Duodenal mucosa (tissue), 2 donors: ENCODE measurements around the gene HMGXB3.
"Not testable (repeated sequence)": the region's sequence is repeated elsewhere in the genome, so short reads cannot be mapped to it uniquely, and the experiment has no call there.

ENCODE experiments used
- H3K27ac ChIP-seq: one replicate; pipeline ENCODE4 v1.7.0; 2013; ENCODE audit warnings: low read depth, low read length
- H3K27me3 ChIP-seq, 2 donors: one replicate each; pipeline ENCODE4 v1.7.0; 2013; ENCODE audit warnings: low read length in 2 of 2, control low read depth in 1 of 2; ENCODE audit not compliant: insufficient read depth in 2 of 2, control insufficient read depth in 1 of 2
- H3K36me3 ChIP-seq, 2 donors: one replicate each; pipeline ENCODE4 v1.7.0; 2013; ENCODE audit warnings: low read length in 2 of 2, control low read depth in 1 of 2; ENCODE audit not compliant: insufficient read depth in 2 of 2, control insufficient read depth in 1 of 2
- H3K4me1 ChIP-seq, 2 donors: one replicate each; pipeline ENCODE4 v1.7.0; 2013; ENCODE audit warnings: low read length in 2 of 2, control low read depth in 1 of 2; ENCODE audit not compliant: insufficient read depth in 2 of 2, control insufficient read depth in 1 of 2
- H3K4me3 ChIP-seq, 2 donors: one replicate each; pipeline ENCODE4 v1.7.0; 2013; ENCODE audit warnings: low read length in 2 of 2, low read depth in 1 of 2
- H3K9ac ChIP-seq, 2 donors: one replicate each; pipeline ENCODE4 v1.7.0; 2013; ENCODE audit warnings: low read length in 2 of 2, low read depth in 1 of 2
- H3K9me3 ChIP-seq, 2 donors: one replicate each; pipeline ENCODE4 v1.7.0; 2013; ENCODE audit warnings: low read length in 2 of 2, control low read depth in 1 of 2; ENCODE audit not compliant: control insufficient read depth in 1 of 2

Gene HMGXB3

GRCh38 chr5:150020249-150020648 is 19.7 kb downstream of the HMGXB3 start:
- Histone ChIP-seq H3K36me3 (peaks cover 46 to 87% of the 10 kb centered on the region in 2 donors), H3K27ac (no peak overlapping the region), H3K4me1 (peaks cover 0 to 6% of the 10 kb centered on the region in 2 donors), H3K4me3 (no peak overlapping the region), H3K27me3 (no peaks in the 10 kb centered on the region), H3K9ac (no peak overlapping the region), H3K9me3 (peaks cover 0 to 3% of the 10 kb centered on the region in 2 donors)

GRCh38 chr5:150021491-150022157 is 21.1 kb downstream of the HMGXB3 start:
- Histone ChIP-seq H3K27me3 (no peaks in the 10 kb centered on the region), H3K4me3 (no peak overlapping the region), H3K4me1 (peaks cover 0 to 6% of the 10 kb centered on the region in 2 donors), H3K9ac (no peak overlapping the region), H3K27ac (no peak overlapping the region), H3K36me3 (peaks cover 48 to 83% of the 10 kb centered on the region in 2 donors), H3K9me3 (no peaks in the 10 kb centered on the region)

DNA sequence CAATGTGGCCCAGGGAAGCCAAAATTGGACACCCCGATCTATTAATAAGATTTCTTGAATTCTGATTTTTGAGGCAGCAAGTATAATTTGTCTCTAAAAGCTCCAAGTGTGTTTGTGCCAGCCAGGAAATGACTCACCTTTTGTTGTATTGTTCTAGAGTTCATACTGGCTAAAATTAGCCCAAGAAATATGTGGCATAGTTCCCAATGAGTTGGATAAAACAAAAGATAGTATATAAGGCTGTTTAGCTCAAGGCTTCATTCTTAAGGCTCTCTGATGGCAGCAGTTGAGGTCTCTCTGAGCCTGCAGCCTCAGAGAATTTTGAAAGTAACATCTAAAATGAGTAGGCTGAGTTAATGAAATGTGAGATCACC is 21.6 kb downstream of the HMGXB3 start:
- peaks cover 52 to 88% of the 10 kb centered on the region in 2 donors for H3K36me3 ChIP-seq
- no peaks in the 10 kb centered on the region for H3K27me3 ChIP-seq
- no peak overlapping the region for H3K9ac ChIP-seq
- H3K4me3 ChIP-seq, result no peak overlapping the region
- H3K4me1 ChIP-seq, result peaks cover 0 to 6% of the 10 kb centered on the region in 2 donors
- H3K27ac ChIP-seq, result no peak overlapping the region
- no peaks in the 10 kb centered on the region for H3K9me3 ChIP-seq

- H3K4me1 ChIP-seq, result peaks cover 0 to 3% of the 10 kb centered on the region in 2 donors
- H3K4me3 ChIP-seq, result no peak overlapping the region
- no peak overlapping the region for H3K9ac ChIP-seq
- no peak overlapping the region for H3K27ac ChIP-seq
- peaks cover 52 to 89% of the 10 kb centered on the region in 2 donors for H3K36me3 ChIP-seq
- no peaks in the 10 kb centered on the region for H3K27me3 ChIP-seq
- H3K9me3 ChIP-seq, result no peaks in the 10 kb centered on the region
Measured at GRCh38 chr5:150022681-150023080, 22.1 kb downstream of the HMGXB3 start.

DNA sequence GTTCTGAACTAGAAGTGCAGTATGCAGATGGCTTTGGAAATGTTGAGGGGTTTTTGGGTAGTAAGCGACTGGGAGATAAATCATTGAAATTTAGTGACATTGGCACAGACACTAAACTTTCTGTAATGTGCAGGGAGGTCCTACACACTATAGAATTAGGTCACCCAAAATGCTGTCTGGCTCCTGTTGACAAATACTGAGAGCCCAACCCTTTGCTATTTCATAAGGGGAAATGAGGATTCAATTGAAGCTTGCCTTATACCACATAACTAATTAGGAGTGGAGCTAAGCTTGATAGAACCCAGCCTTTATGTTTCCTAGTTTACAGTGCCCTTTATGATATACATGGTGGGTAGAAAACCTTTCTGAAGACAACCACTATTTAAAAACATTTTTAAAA is 22.6 kb downstream of the HMGXB3 start:
- Histone ChIP-seq H3K36me3 (peaks cover 49 to 90% of the 10 kb centered on the region in 2 donors), H3K27ac (no peak overlapping the region), H3K9ac (no peak overlapping the region), H3K27me3 (no peaks in the 10 kb centered on the region), H3K9me3 (no peaks in the 10 kb centered on the region), H3K4me1 (peaks cover 0 to 3% of the 10 kb centered on the region in 2 donors), H3K4me3 (no peak overlapping the region)

GRCh38 chr5:150024346-150024984 is 23.9 kb downstream of the HMGXB3 start:
- Histone ChIP-seq H3K27me3 (no peaks in the 10 kb centered on the region), H3K9me3 (no peaks in the 10 kb centered on the region), H3K4me3 (no peak overlapping the region), H3K4me1 (peaks cover 0 to 3% of the 10 kb centered on the region in 2 donors), H3K27ac (no peak overlapping the region), H3K9ac (no peak overlapping the region), H3K36me3 (peaks cover 38 to 84% of the 10 kb centered on the region in 2 donors)

GRCh38 chr5:150026682-150027172 is 26.2 kb downstream of the HMGXB3 start:
- H3K4me3 ChIP-seq, result no peak overlapping the region
- no peaks in the 10 kb centered on the region for H3K9me3 ChIP-seq
- no peak overlapping the region for H3K27ac ChIP-seq
- H3K9ac ChIP-seq, result no peak overlapping the region
- H3K27me3 ChIP-seq, result no peaks in the 10 kb centered on the region
- H3K4me1 ChIP-seq, result peaks cover 0 to 3% of the 10 kb centered on the region in 2 donors
- peaks cover 36 to 84% of the 10 kb centered on the region in 2 donors for H3K36me3 ChIP-seq

- not testable (repeated sequence) for H3K4me3 ChIP-seq, H3K27me3 ChIP-seq, H3K4me1 ChIP-seq, H3K9me3 ChIP-seq, H3K9ac ChIP-seq, H3K27ac ChIP-seq
- peaks cover 49 to 87% of the 10 kb centered on the region in 2 donors for H3K36me3 ChIP-seq
Measured at GRCh38 chr5:150028047-150028446, 27.5 kb downstream of the HMGXB3 start.

- peaks cover 59 to 92% of the 10 kb centered on the region in 2 donors for H3K36me3 ChIP-seq
- H3K4me1 ChIP-seq, result no peaks in the 10 kb centered on the region
- H3K4me3 ChIP-seq, result no peak overlapping the region
- no peaks in the 10 kb centered on the region for H3K9me3 ChIP-seq
- no peak overlapping the region for H3K9ac ChIP-seq
- no peak overlapping the region for H3K27ac ChIP-seq
- no peaks in the 10 kb centered on the region for H3K27me3 ChIP-seq
Measured at GRCh38 chr5:150033334-150033733, 32.8 kb downstream of the HMGXB3 start.

DNA sequence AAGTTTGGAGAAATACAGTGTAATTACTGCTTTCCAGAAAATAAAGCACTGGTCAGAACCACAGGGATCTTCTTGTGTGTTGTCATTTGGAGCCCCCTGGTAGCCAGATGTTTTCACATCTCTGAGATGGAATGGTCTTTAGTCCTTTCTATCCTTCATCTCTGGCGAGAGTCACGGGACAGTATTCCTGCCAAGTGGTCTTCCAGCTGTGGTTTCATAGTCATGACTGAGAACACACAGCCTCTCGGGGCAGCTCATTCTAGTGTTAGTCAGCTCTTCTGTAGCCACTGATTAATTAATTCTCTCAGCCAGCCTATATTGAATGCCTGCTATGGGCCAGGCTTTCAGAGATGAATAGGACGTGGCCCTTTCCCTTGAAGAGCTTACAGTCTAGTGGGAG is 34.1 kb downstream of the HMGXB3 start:
- Histone ChIP-seq H3K4me1 (no peaks in the 10 kb centered on the region), H3K27me3 (no peaks in the 10 kb centered on the region), H3K4me3 (no peak overlapping the region), H3K9ac (no peak overlapping the region), H3K36me3 (peaks cover 63 to 90% of the 10 kb centered on the region in 2 donors), H3K9me3 (no peaks in the 10 kb centered on the region), H3K27ac (no peak overlapping the region)
